ENCODE measurements around the gene CAP2.
"Not testable (repeated sequence)": the region's sequence is repeated elsewhere in the genome, so short reads cannot be mapped to it uniquely, and the experiment has no call there.

The CAP2 gene

DNA sequence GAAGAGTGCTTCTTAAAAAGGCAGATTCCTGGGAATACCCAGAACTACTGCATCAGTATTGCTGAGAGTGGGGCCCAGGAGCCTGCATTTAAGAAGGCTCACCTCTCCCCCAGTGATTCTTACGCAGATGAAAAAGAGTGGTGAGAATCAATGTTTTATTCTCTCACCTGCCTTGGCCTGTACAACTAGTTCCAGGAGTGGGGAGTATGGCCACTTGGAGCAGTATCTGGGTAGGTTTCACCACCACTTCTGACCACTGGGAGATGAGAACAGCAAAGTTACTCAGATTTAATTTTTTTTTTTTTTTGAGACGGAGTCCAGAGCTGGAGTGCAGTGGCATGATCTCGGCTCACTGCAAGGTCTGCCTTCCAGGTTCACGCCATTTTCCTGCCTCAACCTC is 16.9 kb downstream of the CAP2 start:
- DNase-seq (ENCODE audit: extremely low spot score): no peak
- ChIA-PET POLR2A (no interaction called here), CTCF (no interaction called here)
- TF ChIP-seq, protein P1, sequence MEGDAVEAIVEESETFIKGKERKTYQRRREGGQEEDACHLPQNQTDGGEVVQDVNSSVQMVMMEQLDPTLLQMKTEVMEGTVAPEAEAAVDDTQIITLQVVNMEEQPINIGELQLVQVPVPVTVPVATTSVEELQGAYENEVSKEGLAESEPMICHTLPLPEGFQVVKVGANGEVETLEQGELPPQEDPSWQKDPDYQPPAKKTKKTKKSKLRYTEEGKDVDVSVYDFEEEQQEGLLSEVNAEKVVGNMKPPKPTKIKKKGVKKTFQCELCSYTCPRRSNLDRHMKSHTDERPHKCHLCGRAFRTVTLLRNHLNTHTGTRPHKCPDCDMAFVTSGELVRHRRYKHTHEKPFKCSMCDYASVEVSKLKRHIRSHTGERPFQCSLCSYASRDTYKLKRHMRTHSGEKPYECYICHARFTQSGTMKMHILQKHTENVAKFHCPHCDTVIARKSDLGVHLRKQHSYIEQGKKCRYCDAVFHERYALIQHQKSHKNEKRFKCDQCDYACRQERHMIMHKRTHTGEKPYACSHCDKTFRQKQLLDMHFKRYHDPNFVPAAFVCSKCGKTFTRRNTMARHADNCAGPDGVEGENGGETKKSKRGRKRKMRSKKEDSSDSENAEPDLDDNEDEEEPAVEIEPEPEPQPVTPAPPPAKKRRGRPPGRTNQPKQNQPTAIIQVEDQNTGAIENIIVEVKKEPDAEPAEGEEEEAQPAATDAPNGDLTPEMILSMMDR (IDR thresholded peaks at IDR 0.05; ENCODE audit: control extremely low read depth, extremely low read depth, low read depth, missing control alignments): no peak

DNA sequence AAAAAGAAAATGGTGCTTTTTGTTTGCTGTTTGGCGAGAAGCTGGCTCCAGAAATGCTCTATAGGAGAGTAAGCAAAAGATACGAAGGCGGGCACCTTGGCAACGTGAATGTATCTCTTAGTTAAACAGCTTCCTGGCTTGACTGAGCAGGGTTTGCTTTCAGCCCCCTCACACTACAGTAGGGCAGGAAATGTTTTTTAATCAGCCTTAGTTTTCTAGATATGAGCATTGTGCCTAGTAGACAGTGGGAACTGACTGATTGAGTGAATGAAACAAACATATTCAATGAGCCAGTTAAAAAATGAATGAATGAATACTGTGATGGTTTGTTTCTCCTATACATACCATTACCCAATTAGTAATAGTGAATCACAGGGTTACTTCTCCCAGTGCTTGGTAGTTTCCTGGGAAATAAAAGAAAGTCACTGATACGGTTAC is 19.9 kb downstream of the CAP2 start:
- TF ChIP-seq, protein P1 (IDR thresholded peaks at IDR 0.05; ENCODE audit: control extremely low read depth, extremely low read depth, low read depth, missing control alignments): no peak
- DNase-seq (ENCODE audit: extremely low spot score): no peak
- ChIA-PET CTCF (no interaction called here), POLR2A (no interaction called here)

DNA sequence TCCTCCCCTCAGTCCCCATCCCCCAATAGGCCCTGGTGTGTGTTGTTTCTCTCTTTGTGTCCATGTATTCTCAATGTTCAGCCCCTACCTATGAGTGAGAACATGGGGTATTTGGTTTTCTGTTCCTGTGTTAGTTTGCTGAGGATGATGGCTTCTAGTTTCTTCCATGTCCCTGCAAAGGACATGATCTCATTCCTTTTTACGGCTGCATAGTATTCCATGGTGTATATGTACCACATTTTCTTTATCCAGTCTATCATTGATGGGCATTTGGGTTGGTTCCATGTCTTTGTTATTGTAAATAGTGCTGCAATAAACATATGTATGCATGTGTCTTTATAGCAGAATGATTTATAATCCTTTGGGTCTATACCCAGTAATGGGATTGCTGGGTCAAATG is 21.0 kb downstream of the CAP2 start:
- CTCF ChIA-PET; POLR2A ChIA-PET; DNase-seq (ENCODE audit: extremely low spot score): not testable (repeated sequence)

DNA sequence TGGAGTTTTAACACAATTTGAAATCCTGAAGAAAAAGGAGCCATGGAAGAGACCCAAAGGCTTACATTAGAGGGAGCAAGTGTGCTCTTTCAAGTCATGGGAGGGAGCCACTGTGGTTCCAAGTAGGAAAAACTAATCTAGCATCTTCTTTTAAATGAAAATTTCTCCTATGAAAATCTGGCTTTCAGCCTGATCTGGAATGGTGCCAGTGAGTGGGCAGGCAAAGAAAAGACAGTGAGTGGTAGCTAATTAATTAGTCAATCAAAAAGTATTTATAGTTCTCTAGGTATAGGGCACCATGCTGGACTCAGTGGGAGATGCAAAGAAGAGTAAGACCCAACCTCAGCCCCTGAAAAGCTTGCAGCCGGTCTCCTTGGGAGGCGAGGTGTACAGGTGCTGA is 21.9 kb downstream of the CAP2 start:
- no peak for DNase-seq (ENCODE audit: extremely low spot score)
- TF ChIP-seq, protein P1 (IDR thresholded peaks at IDR 0.05; ENCODE audit: control extremely low read depth, extremely low read depth, low read depth, missing control alignments): no peak
- ChIA-PET POLR2A (no interaction called here), CTCF (no interaction called here)

DNA sequence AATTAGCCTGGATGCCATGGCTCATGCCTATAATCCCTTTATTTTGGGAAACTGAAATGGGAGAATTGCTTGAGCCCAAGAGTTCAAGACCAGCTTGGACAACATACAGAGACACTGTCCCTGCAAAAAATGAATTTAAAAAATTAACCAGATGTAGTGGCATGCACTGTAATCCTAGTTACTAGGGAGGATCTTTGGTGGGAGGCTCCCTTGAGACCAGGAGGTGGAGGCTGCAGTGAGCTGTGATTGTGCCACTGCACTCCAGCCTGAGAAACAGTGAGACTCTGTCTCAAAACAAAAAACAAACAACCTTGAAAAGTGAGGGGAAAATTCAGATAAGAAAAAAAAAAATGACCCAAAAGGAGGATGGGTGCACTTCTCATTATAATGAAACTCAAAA is 23.4 kb downstream of the CAP2 start:
- DNase-seq (ENCODE audit: extremely low spot score): no peak
- ChIA-PET POLR2A (no interaction called here), CTCF (interaction anchor here (1.8 kb wide), 1 partner anchor 8 kb away, joined by 4 read pairs; no protein-coding TSS in a partner anchor)
- TF ChIP-seq, protein P1 (IDR thresholded peaks at IDR 0.05; ENCODE audit: control extremely low read depth, extremely low read depth, low read depth, missing control alignments): no peak

DNA sequence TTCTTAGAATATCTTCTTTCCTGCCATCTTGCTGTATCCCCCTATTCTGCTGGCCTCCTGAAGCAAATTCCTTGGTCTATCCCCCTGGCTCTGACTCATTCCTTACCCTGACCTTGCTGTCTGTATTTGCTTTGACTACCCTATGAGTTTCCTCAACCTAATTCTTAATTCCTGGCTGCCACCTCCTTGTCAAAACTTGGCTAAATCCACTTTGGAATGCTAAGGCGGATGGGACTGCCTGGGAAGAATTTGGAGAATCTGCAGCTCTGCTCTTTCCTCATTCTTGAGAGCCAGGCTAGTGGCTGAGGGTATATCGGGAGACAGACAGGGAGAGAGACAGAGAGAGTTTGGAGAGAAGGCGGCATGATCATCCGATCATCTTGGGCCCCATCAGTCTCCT is 24.4 kb downstream of the CAP2 start:
- no peak for DNase-seq (ENCODE audit: extremely low spot score)
- ChIA-PET POLR2A (no interaction called here), CTCF (interaction anchor here (1.8 kb wide), 1 partner anchor 9 kb away, joined by 4 read pairs; no protein-coding TSS in a partner anchor)
- TF ChIP-seq, protein P1 (IDR thresholded peaks at IDR 0.05; ENCODE audit: control extremely low read depth, extremely low read depth, low read depth, missing control alignments): no peak

DNA sequence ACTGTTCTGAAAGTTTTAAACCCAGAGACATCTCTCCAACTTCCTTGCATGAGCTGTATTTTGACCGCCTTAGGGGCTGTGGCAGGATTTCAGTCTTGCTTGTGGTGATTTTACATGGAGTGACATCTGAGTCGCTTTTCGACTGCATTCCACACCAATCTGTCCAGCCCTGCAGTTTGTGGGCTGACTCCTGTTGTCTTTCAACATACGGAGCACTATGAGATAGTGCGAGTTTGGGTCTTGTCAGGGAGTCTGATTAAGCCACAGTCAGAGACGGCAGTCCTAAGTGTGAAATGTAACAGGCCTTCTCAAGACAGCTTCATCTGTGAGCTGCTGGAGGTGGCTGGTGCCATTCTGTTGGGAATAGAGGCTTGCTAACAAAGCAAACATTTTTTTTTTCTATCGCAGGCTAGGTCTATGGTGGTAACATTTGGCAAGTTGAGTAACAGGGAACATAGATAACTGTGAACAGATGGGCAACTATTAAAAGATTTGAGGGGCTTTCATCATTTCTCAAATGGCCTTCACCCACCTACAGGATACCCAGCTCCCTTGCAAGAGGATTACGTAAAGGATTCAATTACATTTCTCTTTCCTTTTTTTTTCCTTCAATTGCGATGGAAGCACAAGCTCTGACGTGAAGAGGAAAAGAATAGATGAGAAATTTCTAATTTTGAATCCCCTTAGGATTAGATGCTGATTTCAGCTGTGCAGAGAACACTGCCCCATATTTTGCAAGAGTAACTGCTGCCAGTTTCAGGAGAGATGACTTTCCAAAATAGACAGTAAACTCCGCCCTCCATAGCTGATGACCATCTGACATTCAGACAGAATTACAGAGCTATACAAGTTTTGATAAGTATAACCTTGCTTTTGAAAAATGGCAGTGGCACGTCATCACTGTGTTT is 25.1 kb downstream of the CAP2 start:
- ChIA-PET POLR2A (no interaction called here), CTCF (interaction anchor here (1.3 to 1.8 kb wide), 2 partner anchors 10 to 124 kb away, joined by 3 to 4 read pairs; no protein-coding TSS in a partner anchor)

More for the DNA sequence above, 25.1 kb downstream of the CAP2 start:
- TF ChIP-seq, protein P1 (IDR thresholded peaks at IDR 0.05; ENCODE audit: control extremely low read depth, extremely low read depth, low read depth, missing control alignments): no peak
- DNase-seq (ENCODE audit: extremely low spot score): no peak

All from GM10248 (cell line).